D721Med (cell line): ENCODE data around the gene LMBR1.

ENCODE experiments used
- DNase-seq: peaks from one replicate; pipeline ENCODE4 v3.0.0; 2011; ENCODE audit warnings: low spot score; ENCODE audit not compliant: insufficient read length
- FAIRE-seq: peaks from 2 replicates; lab custom pipeline; 2011; peaks lifted over from hg19 to GRCh38; lab: Jason Lieb, UNC
- CTCF ChIP-seq: IDR thresholded peaks from 2 replicates; pipeline ENCODE4 v1.5.1; 2012; ENCODE audit warnings: mild to moderate bottlenecking, control low read depth; ENCODE audit not compliant: insufficient read depth; ENCODE audit errors: missing control alignments

Gene LMBR1

GRCh38 chr7:156635529-156636385, 257.2 kb downstream of the LMBR1 start:
- DNase-seq (no peak), FAIRE-seq (no peak)
- no peak for TF ChIP-seq CTCF

- FAIRE-seq (no peak), DNase-seq (no peak)
- TF ChIP-seq CTCF: no peak
Measured at GRCh38 chr7:156634117-156634516, 258.9 kb downstream of the LMBR1 start.

GRCh38 chr7:156629873-156630272, 263.1 kb downstream of the LMBR1 start:
- DNase-seq (no peak), FAIRE-seq (no peak)
- no peak for TF ChIP-seq CTCF

GRCh38 chr7:156628562-156628961, 264.4 kb downstream of the LMBR1 start:
- DNase-seq (no peak), FAIRE-seq (no peak)
- no peak for TF ChIP-seq CTCF
